Measurements from ENCODE around the gene ZNF557. TPM values are rescaled to one million over a fixed set of nuclear protein-coding genes. Genes with fewer than 3 reads are reported as not detected.

Gene ZNF557
- total RNA-seq, 2 donors from 2014 or later = 8.3 to 9.8 TPM

- WGBS, 2 experiments (ENCODE audit: insufficient coverage in 1 of 2, insufficient read length in 1 of 2) = 88% methylated on average over 2 of the region's 2 CpGs; no CpG with 5 or more reads in 1 of the 2 experiments
- H3K9ac ChIP-seq (ENCODE audit: extremely low read depth, low read length, poor library complexity, severe bottlenecking) = no peak overlapping the region
- peaks cover 14% of the 10 kb centered on the region for H3K36me3 ChIP-seq (ENCODE audit: control insufficient read depth, insufficient read depth, low read length)
- no peak overlapping the region for H3K27ac ChIP-seq (ENCODE audit: low read depth, low read length)
- no peak overlapping the region for H3K27ac Mint-ChIP-seq
- no peaks in the 10 kb centered on the region for H3K4me1 ChIP-seq (ENCODE audit: control insufficient read depth, insufficient read depth, low read length)
- H3K4me3 Mint-ChIP-seq = no peak overlapping the region
- peaks cover 24% of the 10 kb centered on the region for H3K9me3 ChIP-seq (ENCODE audit: control insufficient read depth, low read length)
- peaks cover 46% of the 10 kb centered on the region for H3K9me3 Mint-ChIP-seq
- H3K4me1 Mint-ChIP-seq = no peaks in the 10 kb centered on the region
- no peaks in the 10 kb centered on the region for H3K27me3 ChIP-seq (ENCODE audit: control insufficient read depth, insufficient read depth, low read length, poor library complexity, severe bottlenecking)
- TF ChIP-seq, protein P1, sequence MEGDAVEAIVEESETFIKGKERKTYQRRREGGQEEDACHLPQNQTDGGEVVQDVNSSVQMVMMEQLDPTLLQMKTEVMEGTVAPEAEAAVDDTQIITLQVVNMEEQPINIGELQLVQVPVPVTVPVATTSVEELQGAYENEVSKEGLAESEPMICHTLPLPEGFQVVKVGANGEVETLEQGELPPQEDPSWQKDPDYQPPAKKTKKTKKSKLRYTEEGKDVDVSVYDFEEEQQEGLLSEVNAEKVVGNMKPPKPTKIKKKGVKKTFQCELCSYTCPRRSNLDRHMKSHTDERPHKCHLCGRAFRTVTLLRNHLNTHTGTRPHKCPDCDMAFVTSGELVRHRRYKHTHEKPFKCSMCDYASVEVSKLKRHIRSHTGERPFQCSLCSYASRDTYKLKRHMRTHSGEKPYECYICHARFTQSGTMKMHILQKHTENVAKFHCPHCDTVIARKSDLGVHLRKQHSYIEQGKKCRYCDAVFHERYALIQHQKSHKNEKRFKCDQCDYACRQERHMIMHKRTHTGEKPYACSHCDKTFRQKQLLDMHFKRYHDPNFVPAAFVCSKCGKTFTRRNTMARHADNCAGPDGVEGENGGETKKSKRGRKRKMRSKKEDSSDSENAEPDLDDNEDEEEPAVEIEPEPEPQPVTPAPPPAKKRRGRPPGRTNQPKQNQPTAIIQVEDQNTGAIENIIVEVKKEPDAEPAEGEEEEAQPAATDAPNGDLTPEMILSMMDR (conservative IDR thresholded peaks at IDR 0.05) = no peak
- H3K4me3 ChIP-seq (ENCODE audit: low read length) = no peak overlapping the region
- peaks cover 24% of the 10 kb centered on the region for H3K36me3 Mint-ChIP-seq (ENCODE audit: low read depth)
- no peak for DNase-seq
- no peaks in the 10 kb centered on the region for H3K27me3 Mint-ChIP-seq (ENCODE audit: insufficient read depth)
Observed at GRCh38 chr19:7067716-7068115, 1.8 kb upstream of the ZNF557 start.

DNA sequence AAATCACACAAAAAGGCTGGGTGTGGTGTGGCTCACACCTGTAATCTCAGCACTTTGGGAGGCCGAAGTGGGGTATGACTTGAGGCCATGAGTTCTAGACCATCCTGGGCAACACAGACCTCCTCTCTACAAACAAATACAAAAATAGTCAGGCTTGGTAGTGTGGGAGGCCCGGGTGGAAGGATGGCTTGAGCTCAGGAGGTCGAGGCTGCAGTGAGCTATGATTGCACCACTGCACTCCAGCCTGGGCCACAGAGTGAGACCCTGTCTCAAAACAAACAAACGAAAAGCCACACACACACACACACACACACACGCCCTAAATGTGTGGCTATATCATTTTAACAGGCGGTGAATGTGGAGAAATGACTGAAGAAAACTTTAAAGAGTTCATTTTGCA lies 904 bp upstream of the ZNF557 start:
- WGBS, 2 experiments (ENCODE audit: insufficient coverage in 1 of 2, insufficient read length in 1 of 2) = 96% methylated on average over 6 of the region's 6 CpGs; no CpG with 5 or more reads in 1 of the 2 experiments
- Histone ChIP-seq H3K27me3 (ENCODE audit: control insufficient read depth, insufficient read depth, low read length, poor library complexity, severe bottlenecking) (no peaks in the 10 kb centered on the region), H3K4me3 (ENCODE audit: low read length) (peak overlapping the region; percentile 90), H3K9me3 (ENCODE audit: control insufficient read depth, low read length) (peaks cover 21% of the 10 kb centered on the region), H3K4me1 (ENCODE audit: control insufficient read depth, insufficient read depth, low read length) (no peaks in the 10 kb centered on the region), H3K27ac (ENCODE audit: low read depth, low read length) (no peak overlapping the region), H3K9ac (ENCODE audit: extremely low read depth, low read length, poor library complexity, severe bottlenecking) (no peak overlapping the region), H3K36me3 (ENCODE audit: control insufficient read depth, insufficient read depth, low read length) (peaks cover 18% of the 10 kb centered on the region)
- peaks cover 42% of the 10 kb centered on the region for H3K9me3 Mint-ChIP-seq
- no peak for DNase-seq
- no peaks in the 10 kb centered on the region for H3K27me3 Mint-ChIP-seq (ENCODE audit: insufficient read depth)
- no peak overlapping the region for H3K27ac Mint-ChIP-seq
- TF ChIP-seq, protein P1 (conservative IDR thresholded peaks at IDR 0.05) = no peak
- H3K4me3 Mint-ChIP-seq = peak overlapping the region; percentile 86
- no peaks in the 10 kb centered on the region for H3K4me1 Mint-ChIP-seq
- H3K36me3 Mint-ChIP-seq (ENCODE audit: low read depth) = peaks cover 29% of the 10 kb centered on the region

GRCh38 chr19:7069904-7070226 lies 362 bp downstream of the ZNF557 start:
- H3K4me3 Mint-ChIP-seq = peak overlapping the region; percentile 86
- TF ChIP-seq, protein P1 (conservative IDR thresholded peaks at IDR 0.05) = no peak
- peaks cover 33% of the 10 kb centered on the region for H3K9me3 Mint-ChIP-seq
- Histone ChIP-seq H3K9me3 (ENCODE audit: control insufficient read depth, low read length) (peaks cover 18% of the 10 kb centered on the region), H3K27ac (ENCODE audit: low read depth, low read length) (no peak overlapping the region), H3K36me3 (ENCODE audit: control insufficient read depth, insufficient read depth, low read length) (peaks cover 29% of the 10 kb centered on the region), H3K4me1 (ENCODE audit: control insufficient read depth, insufficient read depth, low read length) (no peaks in the 10 kb centered on the region), H3K4me3 (ENCODE audit: low read length) (peak overlapping the region; percentile 90), H3K27me3 (ENCODE audit: control insufficient read depth, insufficient read depth, low read length, poor library complexity, severe bottlenecking) (no peaks in the 10 kb centered on the region), H3K9ac (ENCODE audit: extremely low read depth, low read length, poor library complexity, severe bottlenecking) (peak overlapping the region; percentile 62)
- no peaks in the 10 kb centered on the region for H3K4me1 Mint-ChIP-seq
- peak overlapping the region; percentile 72 for H3K27ac Mint-ChIP-seq
- H3K27me3 Mint-ChIP-seq (ENCODE audit: insufficient read depth) = no peaks in the 10 kb centered on the region
- WGBS, 2 experiments (ENCODE audit: insufficient coverage in 1 of 2, insufficient read length in 1 of 2) = 3 to 7% methylated on average over 7 to 9 of the region's 12 CpGs
- DNase-seq = no peak
- peaks cover 38% of the 10 kb centered on the region for H3K36me3 Mint-ChIP-seq (ENCODE audit: low read depth)
